ENCODE data around the gene TTC4.

- TF ChIP-seq CTCF (IDR thresholded peaks at IDR 0.05) (no peak), REST (IDR thresholded peaks at IDR 0.05; ENCODE audit: insufficient read depth in 1 of 2, low read depth in 2 of 2, low read length in 1 of 2) (no peak)
These were observed 48.7 kb downstream of the TTC4 start, which contains the start of gene PARS2 for GRCh38 chr1:54764133-54764921.

Data from Panc1 (cell line).